ENCODE data around the gene CTNNA2. TPM values are rescaled to one million over a fixed set of nuclear protein-coding genes. Genes with fewer than 3 reads are reported as not detected.

CTNNA2 gene
- total RNA-seq, 2 experiments from 2014 or later = not detected

DNA sequence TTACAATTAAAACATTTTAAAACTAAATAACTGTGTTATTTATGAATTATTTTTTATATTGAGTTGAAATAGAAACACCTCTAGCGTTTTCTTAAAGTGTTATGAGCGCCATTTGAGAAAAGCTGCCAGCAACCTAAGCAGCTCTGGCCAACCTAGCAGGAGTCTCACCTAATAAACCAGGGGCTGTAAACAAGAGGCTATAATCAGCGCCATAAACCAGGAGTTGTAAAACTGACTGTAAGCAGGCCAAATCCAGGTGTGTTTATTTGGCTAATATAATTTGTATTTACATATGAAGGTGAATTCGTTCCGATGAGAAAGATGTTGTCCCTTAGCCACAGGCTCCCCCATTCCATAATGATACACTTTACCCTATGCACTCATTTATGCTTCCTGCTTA, 757.0 kb downstream of the CTNNA2 start:
- ChIA-PET CTCF (no interaction called here), POLR2A (no interaction called here)
- no peak for DNase-seq
- Mint-ChIP-seq H3K4me3 (no peak overlapping the region), H3K9me3 (peaks cover 20% of the 10 kb centered on the region), H3K4me1 (no peaks in the 10 kb centered on the region), H3K36me3 (ENCODE audit: low read depth) (no peaks in the 10 kb centered on the region), H3K27me3 (no peaks in the 10 kb centered on the region), H3K27ac (no peak overlapping the region)

DNA sequence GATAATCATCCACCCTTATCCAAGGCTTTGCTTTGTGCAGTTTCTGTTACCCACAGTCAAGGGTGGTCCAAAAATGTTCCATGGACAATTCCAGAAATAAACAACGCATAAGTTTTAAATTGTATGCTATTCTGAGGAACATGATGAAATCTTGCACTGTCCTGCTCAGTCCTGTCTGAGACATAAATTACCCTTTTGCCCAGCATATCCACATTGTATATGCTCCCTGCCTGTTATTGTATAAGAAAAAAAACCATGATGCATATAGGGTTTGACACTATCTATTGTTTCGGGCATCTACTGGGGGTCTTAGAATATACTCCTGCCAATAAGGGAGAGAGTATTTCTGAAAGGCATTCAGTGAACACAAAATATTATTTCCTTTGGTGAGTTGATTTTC, 767.7 kb downstream of the CTNNA2 start:
- POLR2A ChIA-PET = no interaction called here
- CTCF ChIA-PET = no interaction called here
- DNase-seq = no peak
- H3K9me3 Mint-ChIP-seq = no peaks in the 10 kb centered on the region
- no peak overlapping the region for H3K27ac Mint-ChIP-seq
- no peaks in the 10 kb centered on the region for H3K4me1 Mint-ChIP-seq
- H3K4me3 Mint-ChIP-seq = no peak overlapping the region
- H3K36me3 Mint-ChIP-seq (ENCODE audit: low read depth) = no peaks in the 10 kb centered on the region
- no peaks in the 10 kb centered on the region for H3K27me3 Mint-ChIP-seq

DNA sequence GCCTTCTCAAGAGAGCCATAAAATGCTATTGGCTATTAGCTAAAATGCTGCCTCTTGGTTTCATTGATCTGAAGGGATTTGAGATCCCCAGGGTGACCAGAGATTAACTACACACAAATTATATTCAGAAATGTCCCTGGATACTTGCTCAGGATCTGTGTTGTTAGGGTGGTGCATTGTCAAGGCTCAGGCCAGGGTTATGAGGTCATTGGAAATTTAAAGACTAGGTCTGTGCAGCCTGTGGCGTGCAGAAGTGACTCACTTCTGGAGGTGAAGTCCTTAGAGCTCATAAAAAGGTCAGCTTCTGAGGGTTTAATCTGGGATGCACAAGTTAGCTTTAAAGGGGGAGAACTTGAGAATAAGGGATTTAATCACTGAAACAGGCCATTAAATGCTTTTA, 768.2 kb downstream of the CTNNA2 start:
- H3K9me3 Mint-ChIP-seq = no peaks in the 10 kb centered on the region

DNA sequence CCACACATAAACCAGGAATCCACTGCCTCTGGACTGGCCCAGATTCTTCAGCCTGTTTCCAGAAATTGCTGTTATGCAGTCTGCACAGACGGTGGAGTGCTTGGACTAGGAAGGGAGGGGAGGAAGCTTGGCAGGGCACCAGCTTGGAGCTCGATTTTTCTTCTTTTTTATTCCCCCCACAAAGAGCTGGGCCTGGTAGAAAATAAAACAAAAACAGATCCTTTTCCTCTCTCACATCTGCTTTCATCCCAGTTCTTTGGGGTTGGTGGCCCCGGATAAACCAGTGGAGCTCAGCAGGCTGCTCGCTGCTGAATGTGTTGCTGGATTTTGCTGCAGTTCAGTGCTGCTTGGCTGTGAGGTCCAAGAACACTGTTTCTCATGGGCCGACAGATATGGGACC, 775.7 kb downstream of the CTNNA2 start:
- ChIA-PET CTCF (no interaction called here), POLR2A (no interaction called here)
- H3K27ac Mint-ChIP-seq = no peak overlapping the region
- no peaks in the 10 kb centered on the region for H3K27me3 Mint-ChIP-seq
- H3K9me3 Mint-ChIP-seq = no peaks in the 10 kb centered on the region
- H3K4me1 Mint-ChIP-seq = no peaks in the 10 kb centered on the region
- no peak for DNase-seq
- H3K4me3 Mint-ChIP-seq = no peak overlapping the region
- no peaks in the 10 kb centered on the region for H3K36me3 Mint-ChIP-seq (ENCODE audit: low read depth)

More for the DNA sequence above, 768.2 kb downstream of the CTNNA2 start:
- POLR2A ChIA-PET = no interaction called here
- Mint-ChIP-seq H3K4me1 (no peaks in the 10 kb centered on the region), H3K27me3 (no peaks in the 10 kb centered on the region), H3K4me3 (no peak overlapping the region), H3K36me3 (ENCODE audit: low read depth) (no peaks in the 10 kb centered on the region), H3K27ac (no peak overlapping the region)
- CTCF ChIA-PET = no interaction called here
- no peak for DNase-seq

DNA sequence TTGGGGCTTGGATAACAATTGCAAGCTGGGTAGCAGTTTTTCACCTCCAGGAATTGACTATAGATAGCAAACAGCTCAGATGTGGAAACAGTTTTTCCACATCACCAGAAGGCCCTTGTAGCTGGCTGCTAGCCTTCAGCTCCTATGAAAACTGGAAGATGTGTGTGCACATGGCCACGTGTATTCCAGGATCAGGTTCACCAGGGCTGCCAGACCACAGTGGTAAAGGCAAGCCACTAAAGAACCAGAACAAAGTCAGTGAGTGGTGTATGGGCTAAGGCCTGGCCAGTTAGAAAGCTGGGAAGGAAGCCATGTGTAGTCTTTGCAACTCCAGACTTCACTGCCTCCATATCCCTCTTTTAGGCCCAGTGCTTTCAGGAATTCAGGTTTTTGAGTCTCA, 778.8 kb downstream of the CTNNA2 start:
- Mint-ChIP-seq H3K4me3 (no peak overlapping the region), H3K4me1 (no peaks in the 10 kb centered on the region), H3K27me3 (no peaks in the 10 kb centered on the region), H3K36me3 (ENCODE audit: low read depth) (no peaks in the 10 kb centered on the region), H3K27ac (no peak overlapping the region), H3K9me3 (no peaks in the 10 kb centered on the region)
- DNase-seq = no peak
- POLR2A ChIA-PET = no interaction called here
- CTCF ChIA-PET = interaction anchor here (1.0 kb wide), 1 partner anchor 9 kb away, joined by 3 read pairs; no protein-coding TSS in a partner anchor

DNA sequence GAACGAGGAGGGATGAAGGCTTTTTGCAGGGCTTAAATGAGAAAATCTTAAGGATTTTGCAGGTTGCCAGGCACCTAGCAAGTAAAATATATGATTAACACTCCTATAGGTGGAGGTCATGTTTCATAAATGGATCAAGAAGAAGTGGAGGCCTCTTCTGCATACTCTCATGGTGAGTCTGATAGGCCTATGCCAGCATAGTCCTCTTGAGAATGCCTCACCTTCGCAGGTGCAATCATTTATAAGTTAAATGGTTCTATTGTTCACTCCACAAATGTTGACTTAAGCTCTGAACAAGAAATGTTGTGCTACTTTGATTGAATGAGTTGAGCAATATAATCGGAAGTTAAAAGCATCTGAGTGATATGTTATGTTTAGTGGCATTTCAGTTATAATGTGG, 779.6 kb downstream of the CTNNA2 start:
- Mint-ChIP-seq H3K4me1 (no peaks in the 10 kb centered on the region), H3K27me3 (no peaks in the 10 kb centered on the region), H3K9me3 (no peaks in the 10 kb centered on the region), H3K36me3 (ENCODE audit: low read depth) (no peaks in the 10 kb centered on the region), H3K27ac (no peak overlapping the region), H3K4me3 (no peak overlapping the region)
- CTCF ChIA-PET = no interaction called here
- DNase-seq = no peak
- POLR2A ChIA-PET = no interaction called here

DNA sequence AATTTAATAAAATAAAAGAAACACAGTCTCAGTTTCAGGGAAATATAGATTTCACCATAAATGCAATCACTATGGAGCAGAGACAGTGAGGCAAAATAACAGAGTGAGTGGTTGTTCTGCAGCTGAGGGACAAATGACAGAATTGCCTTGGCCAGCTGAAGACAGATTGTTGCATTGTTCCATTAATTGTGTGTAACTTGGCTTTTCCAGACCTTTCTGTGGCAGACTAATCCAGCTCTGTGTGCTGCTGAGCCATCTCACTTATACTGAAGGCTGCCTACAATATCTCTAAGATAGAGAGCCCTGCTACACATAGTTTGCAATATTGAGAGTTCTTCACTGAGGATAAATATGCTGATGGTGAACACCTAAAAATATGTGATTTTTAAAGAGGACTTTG, 780.2 kb downstream of the CTNNA2 start:
- Mint-ChIP-seq H3K4me1 (no peaks in the 10 kb centered on the region), H3K27me3 (no peaks in the 10 kb centered on the region), H3K36me3 (ENCODE audit: low read depth) (no peaks in the 10 kb centered on the region), H3K27ac (no peak overlapping the region), H3K4me3 (no peak overlapping the region), H3K9me3 (no peaks in the 10 kb centered on the region)
- ChIA-PET CTCF (no interaction called here), POLR2A (no interaction called here)
- no peak for DNase-seq

DNA sequence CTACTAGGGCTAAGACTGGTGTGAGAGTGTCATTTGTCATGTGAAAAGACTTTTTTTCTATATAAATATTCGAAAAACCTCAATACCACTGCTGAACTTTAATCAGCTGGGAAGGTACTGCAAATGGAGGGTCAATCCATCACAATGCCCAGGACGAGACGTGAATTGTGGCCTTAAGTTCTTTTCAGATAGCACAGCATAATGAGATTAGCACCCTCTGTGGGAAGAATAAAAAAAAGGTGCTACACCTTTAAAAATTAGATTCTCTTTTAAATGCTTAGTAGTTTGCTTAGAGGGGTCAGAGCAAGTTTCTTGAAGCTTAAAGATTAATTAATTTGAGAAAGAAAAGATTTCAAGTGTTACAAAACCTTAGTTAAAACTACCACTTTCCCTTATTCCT, 786.1 kb downstream of the CTNNA2 start:
- ChIA-PET CTCF (no interaction called here), POLR2A (no interaction called here)
- Mint-ChIP-seq H3K27me3 (peaks cover 27% of the 10 kb centered on the region), H3K27ac (no peak overlapping the region), H3K4me3 (no peak overlapping the region), H3K9me3 (peaks cover 2% of the 10 kb centered on the region), H3K4me1 (no peaks in the 10 kb centered on the region), H3K36me3 (ENCODE audit: low read depth) (no peaks in the 10 kb centered on the region)
- DNase-seq = no peak

DNA sequence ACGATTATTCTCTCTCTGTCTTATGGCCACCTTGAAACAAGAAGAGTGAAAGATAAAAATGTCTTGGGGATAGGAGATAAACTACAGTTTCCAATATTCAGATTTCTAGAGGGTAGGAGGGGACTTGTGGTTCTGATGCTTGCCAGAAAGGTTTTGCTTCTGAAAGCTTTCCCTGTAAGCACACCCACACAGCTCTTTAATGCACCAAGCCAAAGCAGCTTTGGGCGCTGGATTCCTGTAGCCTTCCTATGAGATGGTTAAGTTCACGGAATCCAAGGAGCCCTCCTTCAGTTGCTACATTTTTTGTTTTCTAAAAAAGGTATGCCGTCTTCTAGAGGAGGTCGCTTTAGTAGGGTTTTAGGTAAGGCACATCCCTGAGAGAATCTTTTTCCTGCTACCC, 786.8 kb downstream of the CTNNA2 start:
- ChIA-PET POLR2A (no interaction called here), CTCF (no interaction called here)
- H3K4me3 Mint-ChIP-seq = no peak overlapping the region
- H3K27me3 Mint-ChIP-seq = peaks cover 33% of the 10 kb centered on the region
- peaks cover 2% of the 10 kb centered on the region for H3K9me3 Mint-ChIP-seq
- no peaks in the 10 kb centered on the region for H3K4me1 Mint-ChIP-seq
- H3K36me3 Mint-ChIP-seq (ENCODE audit: low read depth) = no peaks in the 10 kb centered on the region
- no peak for DNase-seq
- H3K27ac Mint-ChIP-seq = no peak overlapping the region

DNA sequence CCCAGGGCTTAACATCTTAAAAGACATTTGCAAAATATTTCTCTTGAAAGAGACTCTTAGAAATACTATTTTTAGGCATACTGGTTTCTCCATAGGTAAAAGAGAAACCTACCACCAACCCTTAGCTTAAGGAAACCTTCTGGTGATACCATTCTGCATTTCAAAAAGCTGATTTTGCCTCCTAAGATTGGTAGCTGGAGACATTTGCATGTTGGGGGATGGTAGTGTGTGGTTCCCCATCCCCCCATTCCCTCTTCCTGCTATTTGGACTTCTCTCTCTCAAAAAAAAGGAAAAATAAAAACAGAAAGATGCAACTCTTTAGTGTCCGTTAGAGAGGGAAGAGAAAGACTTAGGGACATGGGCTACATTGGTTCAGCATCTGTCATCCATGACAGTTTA, 787.5 kb downstream of the CTNNA2 start:
- H3K27me3 Mint-ChIP-seq = peaks cover 39% of the 10 kb centered on the region
- DNase-seq = no peak
- POLR2A ChIA-PET = no interaction called here
- CTCF ChIA-PET = no interaction called here
- no peaks in the 10 kb centered on the region for H3K4me1 Mint-ChIP-seq
- H3K4me3 Mint-ChIP-seq = no peak overlapping the region
- H3K9me3 Mint-ChIP-seq = peaks cover 2% of the 10 kb centered on the region
- no peaks in the 10 kb centered on the region for H3K36me3 Mint-ChIP-seq (ENCODE audit: low read depth)
- H3K27ac Mint-ChIP-seq = no peak overlapping the region

DNA sequence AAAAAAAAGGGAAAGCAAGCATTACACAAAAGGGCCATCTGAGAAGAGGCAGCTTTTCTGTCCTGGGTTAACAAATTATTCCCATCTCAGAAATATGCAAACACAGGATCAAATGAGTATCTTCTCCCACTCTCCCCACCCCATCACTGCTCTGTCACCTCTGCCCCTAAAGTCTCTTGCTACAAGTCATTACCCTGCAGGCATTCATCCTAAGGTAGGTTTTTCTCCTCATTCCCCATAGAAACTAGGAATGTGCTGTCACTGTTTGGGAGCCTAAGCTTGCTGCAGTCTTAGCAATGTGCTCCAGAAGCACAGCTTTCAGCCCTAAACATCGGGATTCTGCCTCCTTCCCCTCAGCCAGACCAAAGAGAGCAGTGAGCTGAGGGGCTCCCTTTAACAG, 788.1 kb downstream of the CTNNA2 start:
- no peak for DNase-seq
- ChIA-PET CTCF (interaction anchor here (0.9 kb wide), 1 partner anchor 10 kb away, joined by 3 read pairs; no protein-coding TSS in a partner anchor), POLR2A (no interaction called here)
- no peak overlapping the region for H3K27ac Mint-ChIP-seq
- H3K4me1 Mint-ChIP-seq = no peaks in the 10 kb centered on the region
- no peak overlapping the region for H3K4me3 Mint-ChIP-seq
- H3K9me3 Mint-ChIP-seq = peaks cover 2% of the 10 kb centered on the region
- H3K36me3 Mint-ChIP-seq (ENCODE audit: low read depth) = no peaks in the 10 kb centered on the region
- H3K27me3 Mint-ChIP-seq = peaks cover 40% of the 10 kb centered on the region

DNA sequence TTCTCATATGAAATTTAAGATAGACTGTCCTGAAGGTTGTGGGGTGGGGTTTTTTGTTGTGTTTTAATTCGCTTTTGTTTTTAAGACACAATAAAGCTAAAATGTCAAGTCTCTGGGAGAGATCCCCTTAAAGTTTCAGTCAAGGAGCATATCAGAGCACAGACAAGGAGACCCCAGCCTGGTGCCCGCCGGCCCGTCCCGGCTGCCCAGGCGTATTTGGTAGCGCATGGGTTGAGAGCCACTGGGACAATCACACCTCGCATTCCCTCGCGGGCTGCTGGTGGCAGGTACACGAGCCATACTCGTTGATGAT, 789.1 kb downstream of the CTNNA2 start:
- ChIA-PET CTCF (interaction anchor here (0.6 kb wide), 1 partner anchor 1427 kb away, joined by 3 read pairs; no protein-coding TSS in a partner anchor), POLR2A (no interaction called here)
- DNase-seq = no peak
- Mint-ChIP-seq H3K4me3 (no peak overlapping the region), H3K9me3 (peaks cover 2% of the 10 kb centered on the region), H3K4me1 (no peaks in the 10 kb centered on the region), H3K36me3 (ENCODE audit: low read depth) (no peaks in the 10 kb centered on the region), H3K27me3 (peaks cover 40% of the 10 kb centered on the region), H3K27ac (no peak overlapping the region)

DNA sequence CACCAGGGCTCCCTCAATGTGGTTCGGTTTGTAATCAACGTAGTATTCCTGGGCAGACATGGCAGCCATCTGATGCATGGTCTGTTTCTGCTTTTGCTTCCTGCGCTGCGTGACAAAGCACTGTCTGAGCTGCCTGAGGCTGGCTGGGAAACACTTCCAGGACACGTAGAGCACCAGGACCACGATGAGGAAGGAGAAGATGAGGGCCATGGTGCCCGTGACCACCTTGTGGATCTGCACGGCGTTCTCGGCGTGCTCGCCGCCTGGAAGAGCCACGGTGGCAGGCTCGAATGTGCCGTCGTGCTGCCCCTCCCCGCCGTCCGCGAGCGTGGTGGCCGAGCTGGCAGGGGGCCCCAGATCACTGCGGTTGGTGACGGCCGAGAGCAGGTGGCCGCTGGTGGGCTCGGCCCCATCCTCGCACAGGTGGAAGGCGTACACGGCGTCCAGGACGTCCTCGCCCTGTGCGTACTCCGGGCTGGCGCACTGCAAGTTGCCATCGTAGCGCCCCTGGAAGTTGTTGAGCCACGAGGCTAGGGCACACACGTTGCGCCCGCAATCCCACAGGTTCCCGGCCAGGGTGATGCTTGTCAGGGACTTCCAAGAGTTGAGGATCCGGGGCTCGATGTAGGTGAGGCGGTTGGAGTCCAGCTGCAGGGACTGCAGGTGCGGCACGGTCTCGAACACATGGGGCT, 789.6 kb downstream of the CTNNA2 start:
- Mint-ChIP-seq H3K4me3 (no peak overlapping the region), H3K27me3 (peaks cover 40% of the 10 kb centered on the region), H3K27ac (no peak overlapping the region), H3K9me3 (peaks cover 2% of the 10 kb centered on the region), H3K36me3 (ENCODE audit: low read depth) (no peaks in the 10 kb centered on the region), H3K4me1 (no peaks in the 10 kb centered on the region)
- no peak for DNase-seq
- CTCF ChIA-PET = interaction anchor here (0.6 kb wide), 2 partner anchors 273 to 1426 kb away, joined by 3 to 4 read pairs; no protein-coding TSS in a partner anchor
- POLR2A ChIA-PET = no interaction called here
